Smooth muscle cell (in vitro differentiated cells): ENCODE measurements around the gene CRYBA2. TPM values are rescaled to one million over a fixed set of nuclear protein-coding genes. Genes with fewer than 3 reads are reported as not detected.

Experiments used
- DNase-seq: peaks from one replicate; lab custom pipeline; 2025; ENCODE audit not compliant: unreplicated experiment; lab: John Stamatoyannopoulos, UW
- H2AFZ ChIP-seq: fragments of 200-600 bp; sonication (generic); 2 replicates; pipeline ENCODE4 v1.6.0; 2016; ENCODE audit warnings: antibody characterized with exemption, low read depth, mild to moderate bottlenecking
- H3F3A ChIP-seq: fragments of 200-600 bp; sonication (generic); 2 replicates; pipeline ENCODE4 v1.6.0; 2017; ENCODE audit warnings: antibody characterized with exemption, low read depth
- H3K27ac ChIP-seq: fragments of 200-600 bp; sonication (generic); 2 replicates; pipeline ENCODE4 v1.5.1; 2016; ENCODE audit warnings: low read depth, mild to moderate bottlenecking
- H3K27me3 ChIP-seq: fragments of 200-600 bp; sonication (generic); 2 replicates; pipeline ENCODE4 v1.6.1; 2016; ENCODE audit warnings: low read depth, mild to moderate bottlenecking
- H3K36me3 ChIP-seq: fragments of 200-600 bp; sonication (generic); 2 replicates; pipeline ENCODE4 v1.5.1; 2016; ENCODE audit warnings: low read depth
- H3K4me1 ChIP-seq: fragments of 200-600 bp; sonication (generic); 2 replicates; pipeline ENCODE4 v1.5.1; 2016; ENCODE audit warnings: low read depth
- H3K4me2 ChIP-seq: fragments of 200-600 bp; sonication (generic); 2 replicates; pipeline ENCODE4 v1.6.0; 2016; ENCODE audit warnings: mild to moderate bottlenecking
- H3K4me3 ChIP-seq: fragments of 200-600 bp; sonication (generic); 2 replicates; pipeline ENCODE4 v1.5.1; 2016; ENCODE audit warnings: mild to moderate bottlenecking
- H3K79me2 ChIP-seq: fragments of 200-600 bp; sonication (generic); 2 replicates; pipeline ENCODE4 v1.6.0; 2016; ENCODE audit warnings: low read depth, mild to moderate bottlenecking
- H3K9ac ChIP-seq: fragments of 200-600 bp; sonication (generic); 2 replicates; pipeline ENCODE4 v1.6.0; 2016; ENCODE audit warnings: low read depth
- H3K9me3 ChIP-seq: fragments of 200-600 bp; sonication (generic); replicated peaks from 2 replicates; pipeline ENCODE4 v1.5.1; 2016; ENCODE audit warnings: low read depth
- H4K20me1 ChIP-seq: fragments of 200-600 bp; sonication (generic); 2 replicates; pipeline ENCODE4 v1.6.0; 2016; ENCODE audit warnings: low read depth
- WGBS: methylation state at CpG from one replicate; pipeline ENCODE4 v1.1.7; 2016; ENCODE audit warnings: low lambda C conversion rate; 5-methylcytosine and 5-hydroxymethylcytosine counted together
- polyA plus RNA-seq: library from polyadenylated mRNA; unstranded; fragments of >200 nt; fragmentation: Nextera tagmentation; extraction: Ambion mirVana; gene quantifications from 2 replicates; pipeline ENCODE4 v1.2.1, GENCODE V29; 2016
- total RNA-seq: library from RNA; depleted of rRNA; stranded (reverse); fragments of >200 nt; gene quantifications from 2 replicates; pipeline ENCODE4 v1.2.3, GENCODE V29; 2014
- TF ChIP-seq, protein P1 (sequence below): fragments of 200-600 bp; sonication (generic); IDR thresholded peaks from 2 replicates; pipeline ENCODE4 v1.5.1; 2017; ENCODE audit warnings: borderline replicate concordance, mild to moderate bottlenecking, antibody characterized with exemption; ENCODE audit not compliant: insufficient read depth, poor library complexity, severe bottlenecking

Gene CRYBA2
- total and polyA plus RNA-seq, 2 experiments from 2014 or later, result not detected

DNA sequence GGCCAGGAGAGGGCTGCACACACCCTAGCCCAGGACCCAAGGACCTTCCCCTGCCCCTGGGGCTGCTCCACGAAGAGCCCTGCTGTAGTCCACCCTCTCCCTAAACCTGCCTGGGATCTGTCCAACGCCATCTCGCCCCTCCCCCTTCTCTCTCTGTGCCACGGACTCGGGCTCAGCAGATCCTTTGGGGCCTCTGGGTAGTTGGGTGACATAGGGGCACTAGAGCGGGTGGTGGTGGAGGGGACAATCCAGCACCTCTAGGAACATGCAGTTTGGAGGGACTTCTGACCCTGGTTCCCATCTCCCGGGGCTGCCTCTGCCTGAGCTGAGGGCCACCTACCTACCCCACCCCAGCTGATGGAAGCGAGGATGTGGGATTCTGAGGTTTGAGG is 7.3 kb upstream of the CRYBA2 start:
- TF ChIP-seq, protein P1, sequence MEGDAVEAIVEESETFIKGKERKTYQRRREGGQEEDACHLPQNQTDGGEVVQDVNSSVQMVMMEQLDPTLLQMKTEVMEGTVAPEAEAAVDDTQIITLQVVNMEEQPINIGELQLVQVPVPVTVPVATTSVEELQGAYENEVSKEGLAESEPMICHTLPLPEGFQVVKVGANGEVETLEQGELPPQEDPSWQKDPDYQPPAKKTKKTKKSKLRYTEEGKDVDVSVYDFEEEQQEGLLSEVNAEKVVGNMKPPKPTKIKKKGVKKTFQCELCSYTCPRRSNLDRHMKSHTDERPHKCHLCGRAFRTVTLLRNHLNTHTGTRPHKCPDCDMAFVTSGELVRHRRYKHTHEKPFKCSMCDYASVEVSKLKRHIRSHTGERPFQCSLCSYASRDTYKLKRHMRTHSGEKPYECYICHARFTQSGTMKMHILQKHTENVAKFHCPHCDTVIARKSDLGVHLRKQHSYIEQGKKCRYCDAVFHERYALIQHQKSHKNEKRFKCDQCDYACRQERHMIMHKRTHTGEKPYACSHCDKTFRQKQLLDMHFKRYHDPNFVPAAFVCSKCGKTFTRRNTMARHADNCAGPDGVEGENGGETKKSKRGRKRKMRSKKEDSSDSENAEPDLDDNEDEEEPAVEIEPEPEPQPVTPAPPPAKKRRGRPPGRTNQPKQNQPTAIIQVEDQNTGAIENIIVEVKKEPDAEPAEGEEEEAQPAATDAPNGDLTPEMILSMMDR, result no peak
- no peak overlapping the region for H3K27ac ChIP-seq
- H3K36me3 ChIP-seq, result no peaks in the 10 kb centered on the region
- no peaks in the 10 kb centered on the region for H3K9me3 ChIP-seq
- H3K79me2 ChIP-seq, result no peaks in the 10 kb centered on the region
- H3K4me2 ChIP-seq, result no peak overlapping the region
- peaks cover 19% of the 10 kb centered on the region for H3K4me1 ChIP-seq
- H2AFZ ChIP-seq, result no peak overlapping the region
- H4K20me1 ChIP-seq, result no peaks in the 10 kb centered on the region
- 24% methylated on average over 8 of the region's 8 CpGs for WGBS
- no peak overlapping the region for H3K9ac ChIP-seq
- DNase-seq, result no peak
- peaks cover 69% of the 10 kb centered on the region for H3K27me3 ChIP-seq
- H3K4me3 ChIP-seq, result no peak overlapping the region
- no peaks in the 10 kb centered on the region for H3F3A ChIP-seq

DNA sequence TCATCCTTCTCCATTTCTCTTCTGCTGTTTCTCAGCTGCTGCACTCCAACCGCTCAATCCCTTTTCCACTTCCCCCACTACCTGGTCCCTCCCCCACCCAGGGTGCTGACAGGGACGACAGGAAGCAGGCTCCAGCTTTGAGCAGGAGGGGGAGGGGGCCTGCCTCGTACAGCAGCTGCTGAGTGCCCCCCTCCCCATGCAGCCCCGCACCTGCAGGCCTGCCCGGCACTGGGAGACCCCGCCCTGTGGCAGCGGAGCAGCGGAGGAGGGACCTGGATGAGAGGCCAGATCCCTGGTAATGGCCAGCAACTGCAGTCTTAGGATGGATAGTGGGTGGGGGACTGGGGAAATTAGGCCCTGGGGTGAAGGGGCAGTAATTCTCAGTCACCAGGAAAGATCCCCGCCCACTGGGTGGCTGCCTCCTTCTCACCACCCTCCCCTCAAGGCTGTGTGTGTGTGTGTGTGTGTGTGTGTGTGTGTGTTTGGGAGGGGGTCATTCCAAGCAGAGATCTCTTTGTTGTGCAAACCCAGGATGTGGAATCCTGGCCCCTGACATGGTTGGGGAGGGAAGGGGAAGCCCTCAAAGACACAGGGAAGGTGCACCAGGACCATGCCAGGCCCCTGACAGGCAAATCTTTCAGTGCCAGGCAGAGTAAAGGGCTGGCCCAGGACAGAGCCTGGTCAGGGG is 6.8 kb upstream of the CRYBA2 start:
- no peaks in the 10 kb centered on the region for H3F3A ChIP-seq
- no peak overlapping the region for H3K27ac ChIP-seq
- H3K36me3 ChIP-seq, result no peaks in the 10 kb centered on the region
- no peak overlapping the region for H3K9ac ChIP-seq
- no peaks in the 10 kb centered on the region for H3K9me3 ChIP-seq
- WGBS, result 7% methylated on average over 7 of the region's 9 CpGs
- peaks cover 69% of the 10 kb centered on the region for H3K27me3 ChIP-seq
- DNase-seq, result no peak
- peaks cover 19% of the 10 kb centered on the region for H3K4me1 ChIP-seq
- no peaks in the 10 kb centered on the region for H3K79me2 ChIP-seq
- H4K20me1 ChIP-seq, result no peaks in the 10 kb centered on the region
- TF ChIP-seq, protein P1, result no peak
- H3K4me3 ChIP-seq, result no peak overlapping the region
- no peak overlapping the region for H3K4me2 ChIP-seq
- H2AFZ ChIP-seq, result no peak overlapping the region

DNA sequence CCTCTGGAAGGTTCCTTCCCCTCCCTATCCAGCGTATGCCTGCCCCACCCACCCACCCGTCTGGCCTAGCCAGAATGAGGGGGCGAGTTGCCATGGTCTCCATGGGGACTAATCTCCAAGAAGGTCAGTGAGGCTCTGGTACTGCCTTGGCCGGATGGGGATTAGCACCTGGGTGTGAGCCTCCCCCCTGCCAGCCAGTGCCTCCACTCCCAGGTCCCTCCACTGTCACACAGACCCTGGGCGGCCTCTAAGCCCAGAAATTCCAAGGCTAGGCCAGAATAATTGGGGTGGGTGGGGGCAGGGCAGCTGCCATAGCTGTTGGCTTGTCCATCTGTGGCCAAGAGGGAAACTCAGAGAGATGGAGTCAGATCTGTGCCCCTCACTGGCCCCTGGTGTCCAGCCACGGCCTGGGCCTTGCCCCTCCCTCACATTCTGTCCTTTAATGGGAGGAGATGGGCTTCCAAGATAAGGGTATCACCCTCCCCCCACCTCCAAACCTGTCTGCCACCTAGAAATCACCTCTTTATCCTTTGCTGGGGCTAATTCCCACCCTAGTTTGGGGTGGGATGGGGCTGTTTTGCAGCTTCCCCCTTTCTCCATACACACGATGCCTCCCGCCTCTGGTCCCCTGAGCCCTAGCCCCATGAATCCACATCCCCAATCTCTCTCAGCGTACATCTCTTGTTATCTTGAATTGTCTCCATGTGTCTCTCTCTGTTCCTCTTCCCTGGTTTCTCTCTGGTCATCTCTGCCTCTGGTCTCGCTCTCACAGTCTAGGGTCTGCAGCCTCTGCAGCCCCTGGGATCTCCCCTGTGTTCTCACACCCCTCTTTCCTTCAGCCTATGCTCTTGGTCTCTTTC is 6.0 kb upstream of the CRYBA2 start:
- H3K9ac ChIP-seq, result no peak overlapping the region
- no peak overlapping the region for H2AFZ ChIP-seq
- no peaks in the 10 kb centered on the region for H4K20me1 ChIP-seq
- H3K4me2 ChIP-seq, result no peak overlapping the region
- WGBS, result 21% methylated on average over 7 of the region's 10 CpGs
- no peaks in the 10 kb centered on the region for H3K9me3 ChIP-seq
- DNase-seq, result no peak
- no peak overlapping the region for H3K27ac ChIP-seq
- TF ChIP-seq, protein P1, result no peak
- H3K4me1 ChIP-seq, result peaks cover 21% of the 10 kb centered on the region
- no peaks in the 10 kb centered on the region for H3K36me3 ChIP-seq
- no peak overlapping the region for H3K4me3 ChIP-seq
- no peaks in the 10 kb centered on the region for H3K79me2 ChIP-seq
- H3K27me3 ChIP-seq, result peaks cover 69% of the 10 kb centered on the region
- no peaks in the 10 kb centered on the region for H3F3A ChIP-seq
